H9 (cell line): ENCODE measurements around the gene ADCY5. TPM values are rescaled to one million over a fixed set of nuclear protein-coding genes. Genes with fewer than 3 reads are reported as not detected.

ENCODE experiments used
- DNase-seq: peaks from one replicate; pipeline ENCODE4 v3.0.0-alpha.2; 2017
- H2AFZ ChIP-seq: one replicate; pipeline ENCODE4 v1.6.1; 2013; ENCODE audit warnings: mild to moderate bottlenecking, low read length, control low read depth, moderate library complexity
- H2AK5ac ChIP-seq: 2 replicates; pipeline ENCODE4 v1.6.1; 2013; ENCODE audit warnings: low read length, control low read depth, mixed read lengths; ENCODE audit not compliant: insufficient read length
- H2BK120ac ChIP-seq: one replicate; pipeline ENCODE4 v1.6.1; 2013; ENCODE audit warnings: low read depth, mild to moderate bottlenecking, low read length, control low read depth, inconsistent platforms; ENCODE audit not compliant: poor library complexity, severe bottlenecking
- H2BK12ac ChIP-seq: 2 replicates; pipeline ENCODE4 v1.6.1; 2013; ENCODE audit warnings: low read length, control low read depth, mixed read lengths, low read depth; ENCODE audit not compliant: insufficient read length
- H2BK15ac ChIP-seq: 2 replicates; pipeline ENCODE4 v1.6.1; 2013; ENCODE audit warnings: low read depth, low read length, control low read depth
- H2BK20ac ChIP-seq: one replicate; pipeline ENCODE4 v1.6.1; 2013; ENCODE audit warnings: low read depth, mild to moderate bottlenecking, low read length, control low read depth, inconsistent platforms; ENCODE audit not compliant: poor library complexity, severe bottlenecking
- H2BK5ac ChIP-seq: 2 replicates; pipeline ENCODE4 v1.6.1; 2013; ENCODE audit warnings: low read length, control low read depth, mixed read lengths; ENCODE audit not compliant: insufficient read length
- H3K14ac ChIP-seq: 2 replicates; pipeline ENCODE4 v1.6.1; 2013; ENCODE audit warnings: low read length, control low read depth; ENCODE audit not compliant: insufficient read depth
- H3K18ac ChIP-seq: 2 replicates; pipeline ENCODE4 v1.6.1; 2013; ENCODE audit warnings: low read depth, mild to moderate bottlenecking, mixed read lengths, low read length, control low read depth; ENCODE audit not compliant: insufficient read length
- H3K23ac ChIP-seq: 2 replicates; pipeline ENCODE4 v1.6.1; 2013; ENCODE audit warnings: low read length, control low read depth, mixed read lengths, low read depth; ENCODE audit not compliant: insufficient read length
- H3K23me2 ChIP-seq: 2 replicates; pipeline ENCODE4 v1.6.1; 2013; ENCODE audit warnings: low read depth, mild to moderate bottlenecking, mixed read lengths, low read length, control low read depth; ENCODE audit not compliant: insufficient read length, poor library complexity, severe bottlenecking
- H3K27ac ChIP-seq: 2 replicates; pipeline ENCODE4 v1.5.1; 2013; ENCODE audit warnings: low read length, control low read depth, mixed read lengths, low read depth; ENCODE audit not compliant: insufficient read length
- H3K27me3 ChIP-seq: 2 replicates; pipeline ENCODE4 v1.6.1; 2013; ENCODE audit warnings: low read length, control low read depth, inconsistent platforms; ENCODE audit not compliant: insufficient read depth
- H3K4ac ChIP-seq: 2 replicates; pipeline ENCODE4 v1.6.1; 2013; ENCODE audit warnings: low read depth, mild to moderate bottlenecking, control low read depth, inconsistent platforms, low read length, moderate library complexity
- H3K4me1 ChIP-seq: 2 replicates; pipeline ENCODE4 v1.6.1; 2013; ENCODE audit warnings: low read length, control low read depth, inconsistent platforms; ENCODE audit not compliant: insufficient read depth
- H3K4me2 ChIP-seq: 2 replicates; pipeline ENCODE4 v1.6.1; 2013; ENCODE audit warnings: low read length, control low read depth, mixed read lengths; ENCODE audit not compliant: insufficient read length, insufficient read depth
- H3K56ac ChIP-seq: 2 replicates; pipeline ENCODE4 v1.6.1; 2013; ENCODE audit warnings: low read depth, mild to moderate bottlenecking, mixed read lengths, low read length, control low read depth; ENCODE audit not compliant: insufficient read length
- H3K79me1 ChIP-seq: 2 replicates; pipeline ENCODE4 v1.6.1; 2013; ENCODE audit warnings: low read depth, mild to moderate bottlenecking, moderate library complexity, low read length, control low read depth, inconsistent platforms; ENCODE audit not compliant: insufficient read depth, poor library complexity, severe bottlenecking
- H3K79me2 ChIP-seq: 2 replicates; pipeline ENCODE4 v1.6.1; 2013; ENCODE audit warnings: low read length, control low read depth, inconsistent platforms; ENCODE audit not compliant: insufficient read depth
- H3K9ac ChIP-seq: 2 replicates; pipeline ENCODE4 v1.6.1; 2013; ENCODE audit warnings: low read length, control low read depth, mixed read lengths; ENCODE audit not compliant: insufficient read length; ENCODE audit errors: extremely low read depth
- H3K9me3 ChIP-seq: one replicate; pipeline ENCODE4 v1.6.1; 2013; ENCODE audit warnings: low read depth, low read length, inconsistent platforms; ENCODE audit not compliant: control insufficient read depth
- H3T11ph ChIP-seq: one replicate; pipeline ENCODE4 v1.6.1; 2013; ENCODE audit warnings: mild to moderate bottlenecking, low read length, control low read depth, inconsistent platforms
- H4K20me1 ChIP-seq: one replicate; pipeline ENCODE4 v1.6.1; 2013; ENCODE audit not compliant: control insufficient read depth, insufficient read length, insufficient read depth
- H4K5ac ChIP-seq: 2 replicates; pipeline ENCODE4 v1.6.1; 2013; ENCODE audit warnings: low read depth, mild to moderate bottlenecking, mixed read lengths, low read length, control low read depth; ENCODE audit not compliant: insufficient read length
- H4K8ac ChIP-seq: replicated peaks from 2 replicates; pipeline ENCODE4 v1.6.1; 2013; ENCODE audit warnings: low read length, control low read depth, mixed read lengths, low read depth; ENCODE audit not compliant: insufficient read length
- H4K91ac ChIP-seq: 2 replicates; pipeline ENCODE4 v1.6.1; 2013; ENCODE audit warnings: low read depth, mild to moderate bottlenecking, moderate library complexity, mixed read lengths, low read length, control low read depth; ENCODE audit not compliant: insufficient read length
- H3K27ac Mint-ChIP-seq, 3 experiments: 2 replicates in 2 of 3; 3 replicates in 1 of 3; pipeline ENCODE4 v1.8.0; 2020 to 2021; ENCODE audit warnings: mixed read lengths in 3 of 3, mild to moderate bottlenecking in 1 of 3, moderate library complexity in 1 of 3
- H3K27me3 Mint-ChIP-seq: 2 replicates; pipeline ENCODE4 v1.8.0; 2021; ENCODE audit warnings: low read depth, mild to moderate bottlenecking, moderate library complexity, mixed read lengths
- H3K36me3 Mint-ChIP-seq, 3 experiments: 2 replicates in 2 of 3; 3 replicates in 1 of 3; pipeline ENCODE4 v1.8.0; 2020 to 2021; ENCODE audit warnings: low read depth in 3 of 3, mixed read lengths in 3 of 3; ENCODE audit not compliant: insufficient read depth in 1 of 3
- H3K4me1 Mint-ChIP-seq, 2 experiments: 2 replicates each; pipeline ENCODE4 v1.8.0; 2020; ENCODE audit warnings: mixed read lengths in 2 of 2
- H3K4me3 Mint-ChIP-seq, 2 experiments: 2 replicates in 1 of 2; 3 replicates in 1 of 2; pipeline ENCODE4 v1.8.0; 2020 to 2021; ENCODE audit warnings: mild to moderate bottlenecking in 2 of 2, mixed read lengths in 2 of 2, moderate library complexity in 1 of 2
- H3K9me3 Mint-ChIP-seq, 2 experiments: 2 replicates in 1 of 2; 3 replicates in 1 of 2; pipeline ENCODE4 v1.8.0; 2020; ENCODE audit warnings: mild to moderate bottlenecking in 2 of 2, mixed read lengths in 2 of 2, moderate library complexity in 1 of 2
- WGBS: extraction: QIAGEN DNeasy Blood & Tissue Kit; methylation state at CpG from one replicate; pipeline ENCODE4 v1.1.7; 2013; ENCODE audit warnings: missing lambda C conversion rate, low lambda C conversion rate, mixed read lengths; ENCODE audit not compliant: insufficient read length; ENCODE audit errors: extremely low coverage; 5-methylcytosine and 5-hydroxymethylcytosine counted together
- total RNA-seq: library from RNA; stranded (reverse); gene quantifications from 2 replicates; pipeline ENCODE4 v1.2.1, GENCODE V29; 2021
- TF ChIP-seq, protein P1 (sequence below): fragments of 200-600 bp; sonication (generic); conservative IDR thresholded peaks from 3 replicates; pipeline ENCODE4 v1.8.0; 2021; ENCODE audit warnings: antibody characterized with exemption, mild to moderate bottlenecking

ADCY5 gene
- total RNA-seq, 1 experiment from 2014 or later: 5.0 TPM

DNA sequence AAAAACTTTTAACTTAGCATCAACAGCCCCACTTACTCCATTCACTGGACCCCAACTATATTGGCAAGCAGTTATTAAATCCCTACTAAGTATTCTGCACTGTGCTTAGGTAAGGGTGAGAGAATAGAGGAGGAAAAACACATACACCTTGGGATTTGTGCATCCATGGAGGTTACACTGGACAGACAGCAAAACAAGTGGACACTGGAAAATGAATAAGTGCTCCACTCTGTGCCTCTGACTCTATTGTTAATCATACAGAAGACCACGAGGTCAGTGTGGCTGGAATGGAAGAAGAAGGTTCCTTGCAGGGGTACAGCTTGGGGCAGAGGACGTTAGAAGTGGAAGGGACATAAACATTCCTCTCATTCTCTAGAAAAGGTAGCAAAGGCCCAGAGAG lies 3.2 kb downstream of the ADCY5 start:
- no peak overlapping the region for H3K4me3 Mint-ChIP-seq
- no peak overlapping the region for H2BK120ac ChIP-seq

More for the DNA sequence above, 3.2 kb downstream of the ADCY5 start:
- no peak overlapping the region for H4K91ac ChIP-seq
- peaks cover 7% of the 10 kb centered on the region; the same call in 1 of the 2 replicates for H3K27me3 ChIP-seq
- no peak overlapping the region for H3K4me2 ChIP-seq
- H4K5ac ChIP-seq: no peak overlapping the region
- no peak overlapping the region for H2BK20ac ChIP-seq
- no peak overlapping the region for H3K23ac ChIP-seq
- H3K9me3 Mint-ChIP-seq: 0 out of 5 replicates have a peak, but pooled peaks cover 0 to 2% of the 10 kb centered on the region in 2 experiments
- no CpG with 5 or more reads among the region's 2 CpGs for WGBS
- no peak overlapping the region for H3K56ac ChIP-seq
- H3K27ac ChIP-seq: no peak overlapping the region
- H2BK15ac ChIP-seq: no peak overlapping the region
- no peak overlapping the region for H4K8ac ChIP-seq
- H3K18ac ChIP-seq: no peak overlapping the region
- TF ChIP-seq, protein P1, sequence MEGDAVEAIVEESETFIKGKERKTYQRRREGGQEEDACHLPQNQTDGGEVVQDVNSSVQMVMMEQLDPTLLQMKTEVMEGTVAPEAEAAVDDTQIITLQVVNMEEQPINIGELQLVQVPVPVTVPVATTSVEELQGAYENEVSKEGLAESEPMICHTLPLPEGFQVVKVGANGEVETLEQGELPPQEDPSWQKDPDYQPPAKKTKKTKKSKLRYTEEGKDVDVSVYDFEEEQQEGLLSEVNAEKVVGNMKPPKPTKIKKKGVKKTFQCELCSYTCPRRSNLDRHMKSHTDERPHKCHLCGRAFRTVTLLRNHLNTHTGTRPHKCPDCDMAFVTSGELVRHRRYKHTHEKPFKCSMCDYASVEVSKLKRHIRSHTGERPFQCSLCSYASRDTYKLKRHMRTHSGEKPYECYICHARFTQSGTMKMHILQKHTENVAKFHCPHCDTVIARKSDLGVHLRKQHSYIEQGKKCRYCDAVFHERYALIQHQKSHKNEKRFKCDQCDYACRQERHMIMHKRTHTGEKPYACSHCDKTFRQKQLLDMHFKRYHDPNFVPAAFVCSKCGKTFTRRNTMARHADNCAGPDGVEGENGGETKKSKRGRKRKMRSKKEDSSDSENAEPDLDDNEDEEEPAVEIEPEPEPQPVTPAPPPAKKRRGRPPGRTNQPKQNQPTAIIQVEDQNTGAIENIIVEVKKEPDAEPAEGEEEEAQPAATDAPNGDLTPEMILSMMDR: no peak
- H3K79me2 ChIP-seq: no peaks in the 10 kb centered on the region
- no peak overlapping the region for H3T11ph ChIP-seq
- H2AK5ac ChIP-seq: no peak overlapping the region
- peaks cover 9% of the 10 kb centered on the region for H3K23me2 ChIP-seq
- H3K14ac ChIP-seq: no peak overlapping the region
- H3K9ac ChIP-seq: no peak overlapping the region
- no peaks in the 10 kb centered on the region; a peak in 1 of 7 replicates for H3K36me3 Mint-ChIP-seq
- H3K4ac ChIP-seq: no peak overlapping the region
- H3K9me3 ChIP-seq: no peaks in the 10 kb centered on the region
- H3K27ac Mint-ChIP-seq: no peak overlapping the region
- no peak overlapping the region for H2AFZ ChIP-seq
- peaks cover 59% of the 10 kb centered on the region for H3K27me3 Mint-ChIP-seq
- DNase-seq: no peak
- no peaks in the 10 kb centered on the region for H3K4me1 ChIP-seq
- H4K20me1 ChIP-seq: no peaks in the 10 kb centered on the region
- H2BK12ac ChIP-seq: no peak overlapping the region
- H3K4me1 Mint-ChIP-seq: peaks cover 16 to 25% of the 10 kb centered on the region in 2 experiments
- H3K79me1 ChIP-seq: no peaks in the 10 kb centered on the region
- no peak overlapping the region for H2BK5ac ChIP-seq
